H1 (cell line): ENCODE data around the gene MPV17.

Source experiments
- CTCF ChIP-seq, 3 experiments: IDR thresholded peaks; 1 replicate in 2 of 3; 2 replicates in 1 of 3; pipeline versions ENCODE4 v1.5.1 to v1.6.1; 2011; ENCODE audit warnings: low read length in 3 of 3, mild to moderate bottlenecking in 3 of 3, inconsistent platforms in 2 of 3, low read depth in 1 of 3, moderate library complexity in 1 of 3; ENCODE audit not compliant: insufficient read depth in 1 of 3; ENCODE audit errors: control extremely low read depth in 1 of 3
- EZH2 ChIP-seq: fragments of 200-600 bp; sonication (generic); IDR thresholded peaks from 2 replicates; pipeline ENCODE4 v1.7.1; 2012; ENCODE audit warnings: low read depth, mild to moderate bottlenecking, moderate library complexity, low read length, inconsistent platforms; ENCODE audit not compliant: severe bottlenecking

GRCh38 chr2:27265536-27265870, 57.4 kb downstream of the MPV17 start:
- TF ChIP-seq CTCF (IDR thresholded peaks at IDR 0.05; ENCODE audit: control extremely low read depth in 1 of 3, insufficient read depth in 1 of 3, low read depth in 1 of 3, low read length in 3 of 3) (no peak), EZH2 (no peak)
